Measurements from ENCODE around the gene CPSF3. TPM values are rescaled to one million over a fixed set of nuclear protein-coding genes. Genes with fewer than 3 reads are reported as not detected.
A peak's percentile ranks its signal among the peaks of the same experiment; 100 is the strongest.
"Not testable (repeated sequence)": the region's sequence is repeated elsewhere in the genome, so short reads cannot be mapped to it uniquely, and the experiment has no call there.

Gene CPSF3
- total RNA-seq, 1 donor from 2014 or later = 60.4 TPM

- DNase-seq (ENCODE audit: low spot score, unreplicated experiment) = no peak
- Mint-ChIP-seq H3K36me3 (ENCODE audit: insufficient read depth) (peaks cover 24% of the 10 kb centered on the region), H3K27ac (no peak overlapping the region), H3K4me1 (ENCODE audit: low read depth) (peaks cover 3% of the 10 kb centered on the region), H3K9me3 (ENCODE audit: low read depth) (no peaks in the 10 kb centered on the region), H3K27me3 (no peaks in the 10 kb centered on the region), H3K4me3 (ENCODE audit: low read depth) (no peak overlapping the region)
- TF ChIP-seq CTCF (IDR thresholded peaks at IDR 0.05; ENCODE audit: unreplicated experiment) = no peak
Observed at GRCh38 chr2:9391961-9392720, 31.3 kb upstream of the CPSF3 start.

- Mint-ChIP-seq H3K27me3 (no peaks in the 10 kb centered on the region), H3K4me3 (ENCODE audit: low read depth) (no peak overlapping the region), H3K9me3 (ENCODE audit: low read depth) (no peaks in the 10 kb centered on the region), H3K36me3 (ENCODE audit: insufficient read depth) (peaks cover 24% of the 10 kb centered on the region), H3K4me1 (ENCODE audit: low read depth) (peaks cover 3% of the 10 kb centered on the region), H3K27ac (no peak overlapping the region)
- no peak for DNase-seq (ENCODE audit: low spot score, unreplicated experiment)
- TF ChIP-seq CTCF (IDR thresholded peaks at IDR 0.05; ENCODE audit: unreplicated experiment) = no peak
Observed at GRCh38 chr2:9392898-9393765, 30.3 kb upstream of the CPSF3 start.

- H3K9me3 Mint-ChIP-seq (ENCODE audit: low read depth) = no peaks in the 10 kb centered on the region
- no peak overlapping the region for H3K4me3 Mint-ChIP-seq (ENCODE audit: low read depth)
- peaks cover 3% of the 10 kb centered on the region for H3K4me1 Mint-ChIP-seq (ENCODE audit: low read depth)
- H3K27ac Mint-ChIP-seq = no peak overlapping the region
- no peaks in the 10 kb centered on the region for H3K27me3 Mint-ChIP-seq
- peaks cover 20% of the 10 kb centered on the region for H3K36me3 Mint-ChIP-seq (ENCODE audit: insufficient read depth)
- TF ChIP-seq CTCF (IDR thresholded peaks at IDR 0.05; ENCODE audit: unreplicated experiment) = no peak
- DNase-seq (ENCODE audit: low spot score, unreplicated experiment) = no peak
Observed at GRCh38 chr2:9394816-9395215, 28.6 kb upstream of the CPSF3 start.

- no peaks in the 10 kb centered on the region for H3K27me3 Mint-ChIP-seq
- no peak for DNase-seq (ENCODE audit: low spot score, unreplicated experiment)
- peaks cover 7% of the 10 kb centered on the region for H3K4me1 Mint-ChIP-seq (ENCODE audit: low read depth)
- no peak overlapping the region for H3K27ac Mint-ChIP-seq
- no peaks in the 10 kb centered on the region for H3K9me3 Mint-ChIP-seq (ENCODE audit: low read depth)
- peaks cover 13% of the 10 kb centered on the region for H3K36me3 Mint-ChIP-seq (ENCODE audit: insufficient read depth)
- no peak for TF ChIP-seq CTCF (IDR thresholded peaks at IDR 0.05; ENCODE audit: unreplicated experiment)
- H3K4me3 Mint-ChIP-seq (ENCODE audit: low read depth) = no peak overlapping the region
Observed at GRCh38 chr2:9397201-9397600, 26.3 kb upstream of the CPSF3 start.

- H3K27ac Mint-ChIP-seq = peak overlapping the region; percentile 24
- H3K36me3 Mint-ChIP-seq (ENCODE audit: insufficient read depth) = peaks cover 15% of the 10 kb centered on the region
- not testable (repeated sequence) for H3K9me3 Mint-ChIP-seq (ENCODE audit: low read depth); H3K4me3 Mint-ChIP-seq (ENCODE audit: low read depth); H3K4me1 Mint-ChIP-seq (ENCODE audit: low read depth); H3K27me3 Mint-ChIP-seq; DNase-seq (ENCODE audit: low spot score, unreplicated experiment)
Observed at GRCh38 chr2:9398251-9398650, 25.2 kb upstream of the CPSF3 start.
